ENCODE measurements around the gene CYSRT1.

DNA sequence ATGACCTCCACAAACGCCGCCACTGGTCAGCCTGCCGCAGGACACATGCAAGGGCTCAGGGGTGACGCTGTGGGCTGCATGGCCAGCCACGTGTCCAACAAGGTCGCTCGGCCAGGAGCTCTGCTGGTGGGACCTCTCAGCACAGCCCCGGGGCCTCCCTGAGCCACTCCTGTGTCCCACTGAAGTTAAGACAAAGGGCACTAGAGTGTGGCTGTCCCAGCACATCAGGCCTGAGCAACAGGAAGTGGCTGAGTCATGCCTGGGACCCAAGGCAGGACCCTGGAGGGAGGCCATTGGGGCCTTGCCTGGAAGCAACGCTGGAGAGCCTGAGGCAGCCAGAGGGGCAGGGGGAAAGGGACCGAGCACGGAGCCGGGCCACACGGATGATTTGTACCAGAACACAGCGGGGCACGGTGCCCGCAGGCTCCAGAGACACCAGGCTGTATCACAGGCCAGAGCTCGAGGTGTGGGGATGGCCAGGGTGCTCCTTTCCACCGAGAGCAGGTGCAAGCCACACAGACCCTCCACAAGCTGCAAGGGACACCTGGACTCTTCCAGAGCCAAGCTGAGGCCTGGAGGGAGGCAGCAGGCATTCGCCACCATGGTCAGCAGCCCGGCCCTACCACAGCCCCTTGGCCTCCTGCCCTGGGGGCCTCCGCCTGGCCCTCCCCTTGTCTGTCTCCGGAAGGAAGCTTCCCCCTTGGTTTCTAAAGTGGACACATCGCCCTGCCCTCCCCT, 46.6 kb upstream of the CYSRT1 start:
- TF ChIP-seq, protein P1, sequence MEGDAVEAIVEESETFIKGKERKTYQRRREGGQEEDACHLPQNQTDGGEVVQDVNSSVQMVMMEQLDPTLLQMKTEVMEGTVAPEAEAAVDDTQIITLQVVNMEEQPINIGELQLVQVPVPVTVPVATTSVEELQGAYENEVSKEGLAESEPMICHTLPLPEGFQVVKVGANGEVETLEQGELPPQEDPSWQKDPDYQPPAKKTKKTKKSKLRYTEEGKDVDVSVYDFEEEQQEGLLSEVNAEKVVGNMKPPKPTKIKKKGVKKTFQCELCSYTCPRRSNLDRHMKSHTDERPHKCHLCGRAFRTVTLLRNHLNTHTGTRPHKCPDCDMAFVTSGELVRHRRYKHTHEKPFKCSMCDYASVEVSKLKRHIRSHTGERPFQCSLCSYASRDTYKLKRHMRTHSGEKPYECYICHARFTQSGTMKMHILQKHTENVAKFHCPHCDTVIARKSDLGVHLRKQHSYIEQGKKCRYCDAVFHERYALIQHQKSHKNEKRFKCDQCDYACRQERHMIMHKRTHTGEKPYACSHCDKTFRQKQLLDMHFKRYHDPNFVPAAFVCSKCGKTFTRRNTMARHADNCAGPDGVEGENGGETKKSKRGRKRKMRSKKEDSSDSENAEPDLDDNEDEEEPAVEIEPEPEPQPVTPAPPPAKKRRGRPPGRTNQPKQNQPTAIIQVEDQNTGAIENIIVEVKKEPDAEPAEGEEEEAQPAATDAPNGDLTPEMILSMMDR (IDR thresholded peaks at IDR 0.05), result no peak
- TF ChIP-seq POLR2A (IDR thresholded peaks at IDR 0.05), result no peak
